DOHH2 (cell line): ENCODE results near the gene FMR1.

Experiments used
- CTCF ChIP-seq: fragments of 200-600 bp; sonication (generic); IDR thresholded peaks from one replicate; pipeline ENCODE4 v1.5.1; 2014; ENCODE audit warnings: antibody characterized with exemption, mild to moderate bottlenecking, low read depth, low read length; ENCODE audit not compliant: poor library complexity, severe bottlenecking
- EZH2phosphoT487 ChIP-seq: fragments of 200-600 bp; sonication (generic); IDR thresholded peaks from 2 replicates; pipeline ENCODE4 v1.6.1; 2017; ENCODE audit warnings: borderline replicate concordance, mild to moderate bottlenecking, antibody characterized with exemption, low read length, moderate library complexity, mixed read lengths

GRCh38 chrX:147913570-147913969 is 1.9 kb downstream of the FMR1 start:
- TF ChIP-seq CTCF = no peak
- TF ChIP-seq EZH2phosphoT487 = no peak
